NCI-H524 treated with DMSO at 0.1 percent for 48 hours (cell line): ENCODE results near the gene PLXNA4.
"Not testable (repeated sequence)": the region's sequence is repeated elsewhere in the genome, so short reads cannot be mapped to it uniquely, and the experiment has no call there.

Experiments used
- DNase-seq: peaks from one replicate; lab custom pipeline; 2025; lab: John Stamatoyannopoulos, UW

The PLXNA4 gene

DNA sequence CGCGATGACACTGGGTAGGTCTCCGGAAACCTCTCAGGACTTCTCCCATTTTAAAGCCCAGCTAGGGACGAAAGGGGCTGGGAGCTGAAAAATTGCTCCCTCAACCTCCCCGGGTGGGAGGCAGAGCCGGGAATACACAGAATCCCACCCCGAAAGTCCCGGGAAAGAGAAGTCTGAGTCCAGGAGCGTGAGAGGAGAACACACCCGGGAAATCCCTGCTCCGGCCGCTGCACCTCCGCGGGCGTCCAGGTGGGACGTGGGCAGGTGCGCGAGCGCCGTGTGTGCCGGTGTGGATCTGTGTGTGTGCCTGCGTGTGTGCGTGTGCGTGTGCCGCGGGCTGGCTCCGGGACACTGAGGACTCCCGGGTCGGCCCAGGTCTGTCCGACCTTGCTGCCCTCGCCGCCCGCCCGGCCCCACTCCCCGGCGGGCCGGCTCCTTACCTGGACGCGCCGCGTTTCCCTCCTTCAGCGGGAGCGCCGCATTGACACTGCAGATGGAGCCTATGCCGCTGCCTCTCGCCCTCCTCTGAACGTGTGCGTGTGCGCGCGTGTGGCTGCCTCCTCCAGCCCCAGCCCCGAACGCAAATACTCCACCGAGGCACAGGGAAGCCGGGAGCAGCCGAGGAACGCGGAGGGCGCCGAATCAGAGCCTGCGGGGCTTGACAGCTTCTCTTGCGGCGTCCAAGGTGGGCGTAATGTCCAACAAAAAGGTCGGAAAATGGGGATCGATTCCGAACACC is at the start of gene PLXNA4:
PLXNA4 (minus strand) TSS at position 489 of the 739 bp plus-strand sequence. CDS start 67,777 bp downstream, outside the sequence.
- DNase-seq, result no peak

DNA sequence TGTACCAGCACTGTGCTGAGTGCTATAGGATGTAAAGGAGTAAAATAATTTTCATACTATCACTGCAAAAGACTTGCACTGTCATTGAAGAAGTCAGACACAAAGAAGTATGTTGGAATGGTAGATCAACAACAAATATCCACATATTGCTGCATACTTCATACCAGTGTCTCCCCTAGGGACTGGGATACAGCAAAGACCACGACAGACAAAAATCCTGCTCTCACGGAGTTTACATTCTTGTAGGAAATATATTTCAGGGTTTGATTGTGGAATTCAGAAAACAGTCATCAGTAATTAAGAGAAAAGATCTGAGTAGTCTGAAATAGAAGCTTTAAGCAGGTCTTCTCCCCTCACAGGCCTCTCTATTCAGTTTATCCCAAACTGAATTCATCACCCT is 49.4 kb upstream of the PLXNA4 start:
- DNase-seq, result no peak

GRCh38 chr7:132622081-132622480 is 45.8 kb upstream of the PLXNA4 start:
- DNase-seq, result no peak

GRCh38 chr7:132619967-132620366 is 43.7 kb upstream of the PLXNA4 start:
- no peak for DNase-seq

GRCh38 chr7:132618956-132619305 is 42.7 kb upstream of the PLXNA4 start:
- no peak for DNase-seq

GRCh38 chr7:132618271-132618955 is 42.1 kb upstream of the PLXNA4 start:
- DNase-seq, result no peak

GRCh38 chr7:132614428-132615318 is 38.4 kb upstream of the PLXNA4 start:
- no peak for DNase-seq

DNA sequence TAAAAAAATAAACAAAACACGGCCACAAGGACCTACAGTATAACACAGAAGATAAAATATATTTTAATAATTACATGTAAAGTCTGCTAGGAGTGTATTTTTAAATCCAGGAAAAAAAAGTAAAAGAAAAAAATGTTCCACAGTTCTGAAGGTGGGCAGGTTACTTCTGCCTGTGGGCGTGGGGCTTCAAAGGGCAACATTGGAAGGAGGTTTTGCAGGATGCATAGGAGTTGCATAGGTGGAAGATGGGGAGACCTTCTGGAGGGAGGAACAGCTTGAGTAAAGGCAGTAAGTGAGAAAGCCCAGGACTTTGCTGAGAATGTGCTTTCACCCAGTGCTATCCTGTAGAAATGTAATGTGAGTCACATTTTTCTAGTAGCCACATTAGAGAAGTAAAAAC is 37.5 kb upstream of the PLXNA4 start:
- no peak for DNase-seq

DNA sequence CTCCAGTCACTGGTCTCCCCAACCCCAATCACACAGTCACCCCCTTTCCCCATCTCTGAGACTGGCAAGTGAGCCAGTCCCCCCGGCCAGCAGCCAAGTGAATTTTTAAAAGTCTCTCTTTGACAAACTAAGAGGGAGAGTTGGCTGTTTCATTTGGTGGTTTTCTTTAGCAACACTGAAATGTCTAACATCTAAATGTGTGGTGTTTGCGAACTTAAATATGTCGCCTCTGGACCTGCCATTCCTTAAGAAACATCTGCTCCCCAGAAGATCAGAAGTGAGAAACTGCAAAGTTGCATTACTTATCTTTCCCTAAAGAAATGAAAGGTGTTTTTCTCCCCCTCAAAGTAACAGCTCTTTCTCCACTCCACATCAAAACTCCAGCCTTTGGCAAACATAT is 34.7 kb upstream of the PLXNA4 start:
- DNase-seq, result no peak

DNA sequence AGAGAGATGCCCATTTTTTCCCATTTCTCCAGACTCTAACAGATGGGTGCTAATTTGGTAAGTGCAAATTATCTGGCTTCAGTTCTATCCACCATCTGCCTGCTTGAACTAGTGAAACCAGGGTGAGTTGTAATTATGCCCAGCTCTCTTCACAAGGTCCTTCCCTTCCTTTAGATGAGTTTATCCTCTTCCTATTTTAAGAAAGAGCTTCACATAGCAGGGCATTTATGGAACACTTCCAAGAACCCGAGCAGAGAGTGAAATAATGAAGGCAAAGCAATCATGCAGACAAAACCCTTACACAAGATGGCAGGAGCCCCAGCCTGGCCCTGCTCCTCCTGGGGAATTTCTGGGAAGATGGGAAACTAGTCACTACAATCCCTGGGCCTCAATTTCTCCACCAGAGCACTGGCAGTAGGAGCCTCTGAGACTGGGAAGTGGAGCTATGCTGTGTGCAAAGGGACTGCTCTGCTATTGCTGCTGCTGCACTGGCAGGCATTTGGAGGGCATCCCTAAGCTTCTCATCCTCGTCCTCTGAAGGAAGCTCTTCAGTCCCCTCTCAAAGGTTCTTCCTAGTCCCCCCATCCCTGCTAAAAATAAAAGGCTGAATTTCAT is 33.7 kb upstream of the PLXNA4 start:
- DNase-seq, result peak; percentile 77

DNA sequence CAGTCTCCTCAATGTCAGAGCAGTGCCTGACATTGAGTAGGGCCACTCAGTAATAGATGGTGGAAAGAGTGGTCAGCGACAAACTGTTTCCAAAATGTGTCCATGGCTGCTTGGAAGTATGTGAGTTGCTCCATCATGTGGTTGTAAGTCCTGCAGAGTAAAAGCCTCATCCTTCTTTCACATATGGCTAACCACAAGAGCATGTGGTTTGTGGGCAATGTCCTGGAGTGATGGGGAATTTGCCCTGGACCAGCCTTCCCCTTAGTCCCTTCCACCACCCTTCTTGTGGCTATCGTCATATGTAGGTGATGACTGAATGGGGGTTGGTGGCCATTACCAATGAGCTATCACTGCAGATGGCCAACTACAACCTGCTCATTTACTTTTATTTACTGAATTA is 33.0 kb upstream of the PLXNA4 start:
- no peak for DNase-seq

DNA sequence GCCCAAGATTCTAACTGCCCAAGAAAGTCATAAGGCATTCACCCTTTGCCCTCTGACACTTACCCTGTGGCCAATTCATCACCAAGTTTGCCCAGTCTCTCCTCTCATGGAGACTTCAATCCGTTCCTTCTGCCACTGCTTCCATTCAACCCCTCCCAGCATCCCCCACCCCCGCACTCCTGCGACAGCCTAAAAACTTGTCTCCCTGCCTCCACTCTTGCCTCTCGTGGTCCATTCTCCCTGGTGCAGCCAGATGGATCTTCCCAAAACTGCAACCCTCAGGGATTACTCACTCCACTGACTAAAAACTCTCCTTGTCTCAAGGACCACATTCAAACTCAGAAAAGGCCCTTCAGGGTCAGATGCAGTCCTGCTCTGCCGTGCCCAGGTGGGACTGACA is 32.3 kb upstream of the PLXNA4 start:
- DNase-seq, result no peak

DNA sequence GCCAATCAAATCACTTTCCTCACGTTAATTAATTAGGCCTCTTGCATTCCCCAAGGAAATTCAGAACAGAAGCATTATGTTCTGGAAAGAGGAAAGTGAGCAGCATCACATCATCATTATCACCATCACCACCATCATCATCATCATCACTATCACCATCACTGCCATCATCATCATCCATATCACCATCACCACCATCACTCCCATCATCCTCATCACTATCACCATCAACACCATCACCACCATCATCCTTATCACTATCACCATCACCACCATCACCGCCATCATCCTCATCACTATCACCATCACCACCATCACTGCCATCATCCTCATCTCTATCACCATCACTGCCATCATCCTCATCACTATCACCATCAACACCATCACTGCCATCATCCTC is 31.4 kb upstream of the PLXNA4 start:
- DNase-seq, result no peak

DNA sequence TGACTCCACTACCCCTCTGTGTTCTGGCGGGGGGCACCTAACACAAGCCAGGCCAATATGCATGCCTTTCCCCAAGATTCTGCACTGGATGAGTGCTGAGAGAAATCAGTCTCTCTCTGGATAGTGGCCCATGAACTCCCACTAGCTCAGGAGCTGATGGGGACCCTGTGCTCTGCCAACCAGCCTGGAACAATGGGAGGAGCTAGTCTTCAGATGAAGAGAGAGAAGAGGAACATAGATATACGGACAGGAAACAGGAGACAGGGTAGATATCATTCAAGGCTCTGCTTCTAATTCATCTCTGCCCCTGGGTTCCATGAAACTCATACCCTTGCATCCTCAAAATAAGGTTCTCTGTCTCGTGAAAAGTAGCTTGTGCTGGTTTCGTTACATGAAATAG is 27.9 kb upstream of the PLXNA4 start:
- DNase-seq, result no peak

DNA sequence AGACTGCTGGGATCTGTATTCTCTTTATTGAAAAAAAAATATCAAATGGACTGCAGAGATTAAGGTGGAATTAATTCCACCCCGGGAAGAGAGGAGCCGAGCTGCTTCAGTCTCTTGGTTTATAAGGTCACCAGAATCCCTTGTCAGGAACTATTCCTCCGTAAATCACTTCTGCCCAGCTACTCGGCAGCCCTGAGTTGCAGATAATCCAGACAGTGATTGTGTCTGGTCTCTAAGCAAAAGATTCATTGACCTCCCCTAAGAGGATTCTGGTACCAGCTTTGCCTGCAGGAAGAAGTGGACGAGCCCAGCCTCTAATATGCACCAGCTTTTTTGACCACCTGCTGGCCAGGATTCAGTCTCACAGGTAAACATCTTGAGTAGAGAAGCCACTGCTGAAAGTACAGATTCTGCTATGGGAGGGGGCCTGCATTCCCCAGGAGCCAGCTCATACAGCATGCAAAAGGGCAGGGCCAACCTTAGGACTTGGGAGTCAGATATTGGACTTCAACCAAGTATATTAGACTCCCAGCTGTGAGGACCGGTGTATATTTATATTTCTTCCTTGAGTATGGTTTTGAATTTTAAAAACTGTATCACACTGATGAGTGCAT is 27.1 kb upstream of the PLXNA4 start:
- no peak for DNase-seq

- DNase-seq, result no peak
Measured at GRCh38 chr7:132601783-132602182, 25.5 kb upstream of the PLXNA4 start.

GRCh38 chr7:132596588-132596987 is 20.3 kb upstream of the PLXNA4 start:
- DNase-seq, result no peak

GRCh38 chr7:132594741-132595140 is 18.5 kb upstream of the PLXNA4 start:
- not testable (repeated sequence) for DNase-seq

- DNase-seq, result no peak
Measured at GRCh38 chr7:132592936-132593335, 16.7 kb upstream of the PLXNA4 start.

- no peak for DNase-seq
Measured at GRCh38 chr7:132592231-132592920, 16.1 kb upstream of the PLXNA4 start.

DNA sequence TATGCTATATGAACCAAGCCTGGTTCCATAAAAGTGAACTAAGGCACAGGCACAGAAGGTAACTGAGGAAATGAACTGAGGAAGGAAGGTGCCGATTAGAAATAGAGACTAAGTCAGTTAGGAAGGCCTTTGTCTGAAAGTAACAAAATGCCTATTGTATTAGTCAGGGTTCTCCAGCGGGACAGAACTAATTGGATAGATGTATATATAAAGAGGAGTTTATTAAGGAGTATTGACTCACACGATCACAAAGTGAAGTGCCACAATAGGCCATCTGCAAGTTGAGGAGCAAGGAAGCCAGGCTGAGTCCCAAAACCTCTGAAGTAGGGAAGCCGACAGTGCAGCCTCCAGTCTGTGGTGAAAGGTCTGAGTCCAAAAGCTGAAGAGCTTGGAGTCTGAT is 13.9 kb upstream of the PLXNA4 start:
- no peak for DNase-seq
